HG03280 (cell line): ENCODE measurements around the gene EIF4E1B.

Experiments used
- ATAC-seq: cut with Tn5 transposase; IDR thresholded peaks from one replicate; pipeline ENCODE4 v1.9.1; 2021; ENCODE audit warnings: mild to moderate bottlenecking, moderate library complexity; ENCODE audit not compliant: unreplicated experiment

Gene EIF4E1B

GRCh38 chr5:176603091-176603490, 27.4 kb upstream of the EIF4E1B start:
- ATAC-seq: no peak

- no peak for ATAC-seq
These were observed 24.4 kb upstream of the EIF4E1B start for GRCh38 chr5:176606032-176606431.

- no peak for ATAC-seq
These were observed 23.6 kb upstream of the EIF4E1B start for GRCh38 chr5:176606875-176607274.

GRCh38 chr5:176608142-176608705, 22.3 kb upstream of the EIF4E1B start:
- no peak for ATAC-seq

- peak; percentile 24 for ATAC-seq
These were observed 21.3 kb upstream of the EIF4E1B start for GRCh38 chr5:176608937-176609723.

- ATAC-seq: peak; percentile 84
These were observed 20.6 kb upstream of the EIF4E1B start, which contains the start of gene GPRIN1 for GRCh38 chr5:176609724-176610434. Gene GPRIN1, minus strand, starts transcription at chr5:176610156. Its CDS starts 10,322 bp downstream, at chr5:176599834.

GRCh38 chr5:176610435-176610773, 20.1 kb upstream of the EIF4E1B start:
- ATAC-seq: peak; percentile 7

GRCh38 chr5:176611435-176611834, 19.0 kb upstream of the EIF4E1B start:
- no peak for ATAC-seq

- no peak for ATAC-seq
These were observed 18.5 kb upstream of the EIF4E1B start for GRCh38 chr5:176612008-176612407.

- no peak for ATAC-seq
These were observed 17.6 kb upstream of the EIF4E1B start for GRCh38 chr5:176612855-176613254.

- no peak for ATAC-seq
These were observed 15.5 kb upstream of the EIF4E1B start for GRCh38 chr5:176614805-176615478.

- ATAC-seq: no peak
These were observed 14.0 kb upstream of the EIF4E1B start for GRCh38 chr5:176616511-176616910.

GRCh38 chr5:176618783-176619182, 11.7 kb upstream of the EIF4E1B start:
- ATAC-seq: no peak

GRCh38 chr5:176619203-176619568, 11.3 kb upstream of the EIF4E1B start:
- peak; percentile 79 for ATAC-seq

- ATAC-seq: no peak
These were observed 10.7 kb upstream of the EIF4E1B start for GRCh38 chr5:176619569-176620332.

- ATAC-seq: no peak
These were observed 10.0 kb upstream of the EIF4E1B start for GRCh38 chr5:176620333-176620981.

- ATAC-seq: no peak
These were observed 8.8 kb upstream of the EIF4E1B start for GRCh38 chr5:176621661-176622079.

GRCh38 chr5:176624142-176624541, 6.3 kb upstream of the EIF4E1B start:
- no peak for ATAC-seq

- ATAC-seq: no peak
These were observed 5.5 kb upstream of the EIF4E1B start for GRCh38 chr5:176624938-176625337.

- ATAC-seq: no peak
These were observed 5.0 kb upstream of the EIF4E1B start for GRCh38 chr5:176625512-176625911.
